IMR-90 (cell line): ENCODE results near the gene RERE. TPM values are rescaled to one million over a fixed set of nuclear protein-coding genes. Genes with fewer than 3 reads are reported as not detected.
A peak's percentile ranks its signal among the peaks of the same experiment; 100 is the strongest.

Source experiments
- ATAC-seq: fragments of 200-7000 bp; cut with Tn5 transposase; 2 replicates; pipeline ENCODE4 v1.9.1; 2020; ENCODE audit warnings: low read depth, mild to moderate bottlenecking, moderate library complexity
- BruUV-seq: library from RNA; stranded (reverse); fragments of 400-500 nt; replicated peaks from 2 replicates; lab custom pipeline; 2021; lab: Mats Ljungman, UMichigan
- CTCF ChIA-PET: fragments of 300-600 bp; formaldehyde crosslinking; extraction: SDS; loops from one replicate; lab custom pipeline; 2021; ENCODE audit warnings: antibody characterized with exemption; lab: Yijun Ruan, JAX
- POLR2A ChIA-PET: fragments of 300-600 bp; sonication (Branson Sonifier 250); formaldehyde crosslinking; loops from one replicate; lab custom pipeline; 2022; ENCODE audit warnings: antibody characterized with exemption; ENCODE audit not compliant: unreplicated experiment; lab: Charles Lee
- DNase-seq: peaks from one replicate; pipeline ENCODE4 v3.0.0; 2013
- H2AFZ ChIP-seq: replicated peaks from 2 replicates; pipeline ENCODE3; 2013; ENCODE audit warnings: low read length, mild to moderate bottlenecking; ENCODE audit not compliant: poor library complexity
- H2AK5ac ChIP-seq: 2 replicates; pipeline ENCODE4 v1.6.1; 2013; ENCODE audit warnings: low read depth, low read length, inconsistent platforms
- H2AK9ac ChIP-seq: replicated peaks from 2 replicates; pipeline ENCODE3; 2013; ENCODE audit warnings: mild to moderate bottlenecking, low read depth, low read length, moderate library complexity; ENCODE audit not compliant: poor library complexity
- H2BK120ac ChIP-seq: 2 replicates; pipeline ENCODE4 v1.6.1; 2013; ENCODE audit warnings: low read depth, low read length, inconsistent platforms
- H2BK15ac ChIP-seq: 3 replicates; pipeline ENCODE4 v1.6.1; 2013; ENCODE audit warnings: low read depth, low read length, inconsistent platforms
- H2BK20ac ChIP-seq: 2 replicates; pipeline ENCODE4 v1.6.1; 2013; ENCODE audit warnings: low read depth, mild to moderate bottlenecking, inconsistent platforms, low read length, moderate library complexity
- H2BK5ac ChIP-seq: 2 replicates; pipeline ENCODE4 v1.6.1; 2013; ENCODE audit warnings: mild to moderate bottlenecking, low read depth, low read length, inconsistent platforms; ENCODE audit not compliant: poor library complexity, severe bottlenecking
- H3K14ac ChIP-seq: replicated peaks from 2 replicates; pipeline ENCODE4 v1.6.1; 2013; ENCODE audit warnings: low read depth, low read length, inconsistent platforms
- H3K18ac ChIP-seq: 2 replicates; pipeline ENCODE4 v1.6.1; 2013; ENCODE audit warnings: low read depth, low read length, control low read depth
- H3K23ac ChIP-seq: 2 replicates; pipeline ENCODE4 v1.6.1; 2013; ENCODE audit warnings: low read depth, low read length, inconsistent platforms
- H3K27ac ChIP-seq: 2 replicates; pipeline ENCODE4 v1.5.1; 2013; ENCODE audit warnings: mild to moderate bottlenecking, control low read depth, low read length; ENCODE audit not compliant: insufficient read depth
- H3K27me3 ChIP-seq: 2 replicates; pipeline ENCODE4 v1.6.1; 2013; ENCODE audit warnings: low read length; ENCODE audit not compliant: control insufficient read depth, insufficient read depth
- H3K36me3 ChIP-seq: 2 replicates; pipeline ENCODE4 v1.6.1; 2013; ENCODE audit warnings: low read length, mixed read lengths; ENCODE audit not compliant: control insufficient read depth, insufficient read depth
- H3K4ac ChIP-seq: 2 replicates; pipeline ENCODE4 v1.6.1; 2013; ENCODE audit warnings: low read depth, low read length, inconsistent platforms
- H3K4me1 ChIP-seq: 2 replicates; pipeline ENCODE4 v1.6.1; 2013; ENCODE audit warnings: low read length, mixed read lengths; ENCODE audit not compliant: control insufficient read depth, insufficient read depth
- H3K4me2 ChIP-seq: 2 replicates; pipeline ENCODE4 v1.6.1; 2013; ENCODE audit warnings: low read depth, mild to moderate bottlenecking, control low read depth, low read length, moderate library complexity
- H3K4me3 ChIP-seq: 2 replicates; pipeline ENCODE4 v1.5.1; 2013; ENCODE audit warnings: low read depth, mild to moderate bottlenecking, control low read depth, low read length, moderate library complexity; ENCODE audit not compliant: insufficient read depth
- H3K56ac ChIP-seq: 2 replicates; pipeline ENCODE4 v1.6.1; 2013; ENCODE audit warnings: low read length, inconsistent platforms; ENCODE audit not compliant: insufficient read depth; ENCODE audit errors: extremely low read depth
- H3K79me1 ChIP-seq, 2 experiments: 2 replicates each; pipeline ENCODE4 v1.6.1; 2013; ENCODE audit warnings: low read length in 2 of 2, inconsistent platforms in 1 of 2, low read depth in 1 of 2
- H3K9ac ChIP-seq: 2 replicates; pipeline ENCODE4 v1.6.1; 2013; ENCODE audit warnings: low read depth, low read length, control low read depth
- H3K9me1 ChIP-seq: 2 replicates; pipeline ENCODE4 v1.6.1; 2013; ENCODE audit warnings: low read length, inconsistent platforms; ENCODE audit not compliant: insufficient read depth
- H3K9me3 ChIP-seq: 2 replicates; pipeline ENCODE4 v1.6.1; 2013; ENCODE audit warnings: low read length; ENCODE audit not compliant: control insufficient read depth, insufficient read depth
- H4K20me1 ChIP-seq: 2 replicates; pipeline ENCODE4 v1.6.1; 2013; ENCODE audit warnings: low read length, inconsistent platforms; ENCODE audit not compliant: insufficient read depth
- H4K5ac ChIP-seq: 2 replicates; pipeline ENCODE4 v1.6.1; 2013; ENCODE audit warnings: mild to moderate bottlenecking, low read depth, low read length, control low read depth
- H4K8ac ChIP-seq, 2 experiments: 2 replicates each; pipeline ENCODE4 v1.6.1; 2013; ENCODE audit warnings: low read depth in 2 of 2, low read length in 2 of 2, control low read depth in 1 of 2, inconsistent platforms in 1 of 2
- H4K91ac ChIP-seq: 2 replicates; pipeline ENCODE4 v1.6.1; 2013; ENCODE audit warnings: low read depth, low read length, inconsistent platforms; ENCODE audit not compliant: insufficient read depth
- WGBS, 2 experiments: methylation state at CpG; one replicate each; pipeline versions ENCODE4 v1.1.5 to v1.1.7; 2013; ENCODE audit warnings: missing lambda C conversion rate in 2 of 2; ENCODE audit not compliant: insufficient read length in 1 of 2; ENCODE audit errors: extremely low coverage in 2 of 2; 5-methylcytosine and 5-hydroxymethylcytosine counted together
- dilution Hi-C: fragments of 300-500 bp; cut with HindIII; formaldehyde crosslinking; loops from one replicate; pipeline ENCODE4 v1.14.3; 2018; ENCODE audit warnings: low sequenced_read_pairs; ENCODE audit not compliant: unreplicated experiment
- in situ Hi-C: fragments of 300-500 bp; cut with MboI; formaldehyde crosslinking; loops from 3 replicates; pipeline ENCODE4 v1.14.3; 2019; ENCODE audit warnings: low sequenced_read_pairs, inconsistent platforms, mixed read lengths
- intact Hi-C: fragments of 100-400 bp; cut with micrococcal nuclease; formaldehyde crosslinking; loops from 2 replicates; pipeline ENCODE4 v1.10.0; 2022
- polyA plus RNA-seq, 3 experiments: library from polyadenylated mRNA; depleted of rRNA; stranded (reverse); fragments of >200 nt; gene quantifications; 2 replicates each; pipeline ENCODE4 v1.2.3, GENCODE V29; 2012; ENCODE audit warnings: low replicate concordance in 1 of 3
- total RNA-seq: library from RNA; depleted of rRNA; stranded (reverse); fragments of >200 nt; gene quantifications from 2 replicates; pipeline ENCODE4 v1.2.3, GENCODE V29; 2012
- TF ChIP-seq, protein P1 (sequence below): fragments of 150-350 bp; IDR thresholded peaks from 2 replicates; pipeline ENCODE4 v1.6.1; 2017; ENCODE audit warnings: mild to moderate bottlenecking, antibody characterized with exemption, low read length, low read depth

RERE gene
- total and polyA plus RNA-seq, 2 of the 4 experiments (the other 2 are of a cell fraction) = 11.5 to 25.1 TPM

- WGBS, 2 experiments = 67% methylated on average over 5 of the region's 10 CpGs; no CpG with 5 or more reads in 1 of the 2 experiments
- Histone ChIP-seq H4K91ac (no peak overlapping the region), H4K5ac (no peak overlapping the region; the same call in 1 of the 2 replicates), H3K27me3 (no peaks in the 10 kb centered on the region), H3K9me1 (no peaks in the 10 kb centered on the region), H3K27ac (no peak overlapping the region), H3K4me2 (no peak overlapping the region), H3K56ac (no peak overlapping the region), H3K18ac (no peak overlapping the region), H2BK5ac (no peak overlapping the region), H4K20me1 (no peaks in the 10 kb centered on the region), H3K36me3 (no peaks in the 10 kb centered on the region), H2AK9ac (peak overlapping the region; percentile 68), H2BK120ac (peak overlapping the region; percentile 61), H3K9me3 (no peaks in the 10 kb centered on the region), H4K8ac (peak overlapping the region in 1 of 2 experiments; percentile 58; a peak in 2 of 4 replicates), H3K79me1 (no peaks in the 10 kb centered on the region), H3K4me1 (peaks cover 8% of the 10 kb centered on the region), H3K4ac (peak overlapping the region; percentile 40), H3K23ac (peak overlapping the region; percentile 44; the same call in 1 of the 2 replicates), H3K4me3 (no peak overlapping the region), H3K14ac (peak overlapping the region; percentile 71; the same call in 1 of the 2 replicates), H2AK5ac (0 out of 2 replicates have a peak overlapping the region, but pooled peaks have one; percentile 66), H2BK20ac (no peak overlapping the region), H2BK15ac (0 out of 3 replicates have a peak overlapping the region, but pooled peaks have one; percentile 58), H3K9ac (no peak overlapping the region), H2AFZ (peak overlapping the region; percentile 73)
- DNase-seq = peak; percentile 63
- POLR2A ChIA-PET = no interaction called here
- intact Hi-C loops (no loop called here), dilution Hi-C loops (no loop called here), in situ Hi-C loops (no loop called here)
- TF ChIP-seq, protein P1, sequence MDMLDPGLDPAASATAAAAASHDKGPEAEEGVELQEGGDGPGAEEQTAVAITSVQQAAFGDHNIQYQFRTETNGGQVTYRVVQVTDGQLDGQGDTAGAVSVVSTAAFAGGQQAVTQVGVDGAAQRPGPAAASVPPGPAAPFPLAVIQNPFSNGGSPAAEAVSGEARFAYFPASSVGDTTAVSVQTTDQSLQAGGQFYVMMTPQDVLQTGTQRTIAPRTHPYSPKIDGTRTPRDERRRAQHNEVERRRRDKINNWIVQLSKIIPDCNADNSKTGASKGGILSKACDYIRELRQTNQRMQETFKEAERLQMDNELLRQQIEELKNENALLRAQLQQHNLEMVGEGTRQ = no peak
- CTCF ChIA-PET = interaction anchor here (0.6 kb wide), 1 partner anchor 25 kb away, joined by 3 read pairs; no protein-coding TSS in a partner anchor
- BruUV-seq = no TSS peak
- ATAC-seq = peak; percentile 19
These were observed 8.6 kb upstream of the RERE start for GRCh38 chr1:8825985-8826481.
